Smooth muscle cell (in vitro differentiated cells): ENCODE results near the gene EFNA2. TPM values are rescaled to one million over a fixed set of nuclear protein-coding genes. Genes with fewer than 3 reads are reported as not detected.

Experiments
- DNase-seq: peaks from one replicate; lab custom pipeline; 2025; ENCODE audit not compliant: unreplicated experiment; lab: John Stamatoyannopoulos, UW
- H2AFZ ChIP-seq: fragments of 200-600 bp; sonication (generic); 2 replicates; pipeline ENCODE4 v1.6.0; 2016; ENCODE audit warnings: antibody characterized with exemption, low read depth, mild to moderate bottlenecking
- H3F3A ChIP-seq: fragments of 200-600 bp; sonication (generic); 2 replicates; pipeline ENCODE4 v1.6.0; 2017; ENCODE audit warnings: antibody characterized with exemption, low read depth
- H3K27ac ChIP-seq: fragments of 200-600 bp; sonication (generic); 2 replicates; pipeline ENCODE4 v1.5.1; 2016; ENCODE audit warnings: low read depth, mild to moderate bottlenecking
- H3K27me3 ChIP-seq: fragments of 200-600 bp; sonication (generic); 2 replicates; pipeline ENCODE4 v1.6.1; 2016; ENCODE audit warnings: low read depth, mild to moderate bottlenecking
- H3K36me3 ChIP-seq: fragments of 200-600 bp; sonication (generic); 2 replicates; pipeline ENCODE4 v1.5.1; 2016; ENCODE audit warnings: low read depth
- H3K4me1 ChIP-seq: fragments of 200-600 bp; sonication (generic); 2 replicates; pipeline ENCODE4 v1.5.1; 2016; ENCODE audit warnings: low read depth
- H3K4me2 ChIP-seq: fragments of 200-600 bp; sonication (generic); 2 replicates; pipeline ENCODE4 v1.6.0; 2016; ENCODE audit warnings: mild to moderate bottlenecking
- H3K4me3 ChIP-seq: fragments of 200-600 bp; sonication (generic); 2 replicates; pipeline ENCODE4 v1.5.1; 2016; ENCODE audit warnings: mild to moderate bottlenecking
- H3K79me2 ChIP-seq: fragments of 200-600 bp; sonication (generic); 2 replicates; pipeline ENCODE4 v1.6.0; 2016; ENCODE audit warnings: low read depth, mild to moderate bottlenecking
- H3K9ac ChIP-seq: fragments of 200-600 bp; sonication (generic); 2 replicates; pipeline ENCODE4 v1.6.0; 2016; ENCODE audit warnings: low read depth
- H3K9me3 ChIP-seq: fragments of 200-600 bp; sonication (generic); replicated peaks from 2 replicates; pipeline ENCODE4 v1.5.1; 2016; ENCODE audit warnings: low read depth
- H4K20me1 ChIP-seq: fragments of 200-600 bp; sonication (generic); 2 replicates; pipeline ENCODE4 v1.6.0; 2016; ENCODE audit warnings: low read depth
- WGBS: methylation state at CpG from one replicate; pipeline ENCODE4 v1.1.7; 2016; ENCODE audit warnings: low lambda C conversion rate; 5-methylcytosine and 5-hydroxymethylcytosine counted together
- polyA plus RNA-seq: library from polyadenylated mRNA; unstranded; fragments of >200 nt; fragmentation: Nextera tagmentation; extraction: Ambion mirVana; gene quantifications from 2 replicates; pipeline ENCODE4 v1.2.1, GENCODE V29; 2016
- total RNA-seq: library from RNA; depleted of rRNA; stranded (reverse); fragments of >200 nt; gene quantifications from 2 replicates; pipeline ENCODE4 v1.2.3, GENCODE V29; 2014
- TF ChIP-seq, protein P1 (sequence below): fragments of 200-600 bp; sonication (generic); IDR thresholded peaks from 2 replicates; pipeline ENCODE4 v1.5.1; 2017; ENCODE audit warnings: borderline replicate concordance, mild to moderate bottlenecking, antibody characterized with exemption; ENCODE audit not compliant: insufficient read depth, poor library complexity, severe bottlenecking

Gene EFNA2
- total and polyA plus RNA-seq, 2 experiments from 2014 or later = 0.89 to 6.2 TPM

DNA sequence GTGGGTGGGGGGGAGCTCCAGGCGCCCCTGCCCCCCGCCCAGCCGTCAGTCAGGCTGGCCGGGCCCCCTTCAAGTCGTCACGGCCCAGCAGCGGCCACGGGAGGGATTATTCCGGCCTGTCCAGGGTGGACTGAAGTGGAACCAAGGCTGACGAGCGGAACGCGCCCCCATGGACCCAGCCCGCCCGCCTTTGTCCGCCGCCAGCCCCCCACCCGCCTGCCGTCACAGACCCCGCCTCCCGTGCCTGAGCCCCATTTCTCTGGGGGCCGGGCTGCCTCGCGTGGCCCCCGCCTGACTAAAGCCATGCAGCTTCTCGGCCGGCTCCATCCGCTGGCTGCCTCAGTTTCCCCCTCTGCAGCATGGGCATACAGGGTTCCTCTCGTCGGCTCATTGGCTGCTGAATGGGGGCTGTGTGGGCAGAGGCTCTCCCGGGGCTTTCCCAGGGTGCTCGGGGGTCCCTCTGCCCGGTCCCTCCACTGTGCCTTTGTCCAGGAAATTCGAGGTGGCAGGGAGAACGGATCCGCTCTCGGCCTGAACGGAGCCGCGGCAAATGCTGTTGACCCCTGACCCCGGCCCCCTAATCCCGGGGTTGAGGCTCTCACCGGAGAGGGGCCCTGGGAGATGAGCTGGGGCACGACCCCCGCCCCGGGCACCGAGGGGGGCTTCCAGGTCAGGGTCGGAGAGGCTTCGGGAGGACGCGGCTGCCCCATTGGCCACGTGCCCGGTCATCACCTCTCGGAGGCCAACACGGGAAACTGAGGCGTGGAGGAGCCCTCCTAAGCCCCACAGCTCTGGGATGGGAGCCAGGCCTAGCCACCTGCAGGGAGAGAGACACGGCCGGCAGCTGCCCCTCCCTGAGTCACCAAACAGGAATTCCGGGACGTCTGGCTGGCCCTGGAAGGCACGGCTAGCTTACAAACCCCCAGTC is 27.4 kb downstream of the EFNA2 start:
- no peaks in the 10 kb centered on the region for H3K9me3 ChIP-seq
- no peaks in the 10 kb centered on the region for H4K20me1 ChIP-seq
- H3K4me2 ChIP-seq = no peak overlapping the region
- no peak overlapping the region for H3K4me3 ChIP-seq
- peaks cover 3% of the 10 kb centered on the region for H3K4me1 ChIP-seq
- H3K27ac ChIP-seq = no peak overlapping the region
- H3K9ac ChIP-seq = no peak overlapping the region
- TF ChIP-seq, protein P1, sequence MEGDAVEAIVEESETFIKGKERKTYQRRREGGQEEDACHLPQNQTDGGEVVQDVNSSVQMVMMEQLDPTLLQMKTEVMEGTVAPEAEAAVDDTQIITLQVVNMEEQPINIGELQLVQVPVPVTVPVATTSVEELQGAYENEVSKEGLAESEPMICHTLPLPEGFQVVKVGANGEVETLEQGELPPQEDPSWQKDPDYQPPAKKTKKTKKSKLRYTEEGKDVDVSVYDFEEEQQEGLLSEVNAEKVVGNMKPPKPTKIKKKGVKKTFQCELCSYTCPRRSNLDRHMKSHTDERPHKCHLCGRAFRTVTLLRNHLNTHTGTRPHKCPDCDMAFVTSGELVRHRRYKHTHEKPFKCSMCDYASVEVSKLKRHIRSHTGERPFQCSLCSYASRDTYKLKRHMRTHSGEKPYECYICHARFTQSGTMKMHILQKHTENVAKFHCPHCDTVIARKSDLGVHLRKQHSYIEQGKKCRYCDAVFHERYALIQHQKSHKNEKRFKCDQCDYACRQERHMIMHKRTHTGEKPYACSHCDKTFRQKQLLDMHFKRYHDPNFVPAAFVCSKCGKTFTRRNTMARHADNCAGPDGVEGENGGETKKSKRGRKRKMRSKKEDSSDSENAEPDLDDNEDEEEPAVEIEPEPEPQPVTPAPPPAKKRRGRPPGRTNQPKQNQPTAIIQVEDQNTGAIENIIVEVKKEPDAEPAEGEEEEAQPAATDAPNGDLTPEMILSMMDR = no peak
- no peaks in the 10 kb centered on the region for H3K36me3 ChIP-seq
- no peaks in the 10 kb centered on the region for H3K79me2 ChIP-seq
- H3K27me3 ChIP-seq = peaks cover 24% of the 10 kb centered on the region
- 79% methylated on average over 28 of the region's 61 CpGs for WGBS
- H3F3A ChIP-seq = no peaks in the 10 kb centered on the region
- H2AFZ ChIP-seq = no peak overlapping the region
- no peak for DNase-seq

DNA sequence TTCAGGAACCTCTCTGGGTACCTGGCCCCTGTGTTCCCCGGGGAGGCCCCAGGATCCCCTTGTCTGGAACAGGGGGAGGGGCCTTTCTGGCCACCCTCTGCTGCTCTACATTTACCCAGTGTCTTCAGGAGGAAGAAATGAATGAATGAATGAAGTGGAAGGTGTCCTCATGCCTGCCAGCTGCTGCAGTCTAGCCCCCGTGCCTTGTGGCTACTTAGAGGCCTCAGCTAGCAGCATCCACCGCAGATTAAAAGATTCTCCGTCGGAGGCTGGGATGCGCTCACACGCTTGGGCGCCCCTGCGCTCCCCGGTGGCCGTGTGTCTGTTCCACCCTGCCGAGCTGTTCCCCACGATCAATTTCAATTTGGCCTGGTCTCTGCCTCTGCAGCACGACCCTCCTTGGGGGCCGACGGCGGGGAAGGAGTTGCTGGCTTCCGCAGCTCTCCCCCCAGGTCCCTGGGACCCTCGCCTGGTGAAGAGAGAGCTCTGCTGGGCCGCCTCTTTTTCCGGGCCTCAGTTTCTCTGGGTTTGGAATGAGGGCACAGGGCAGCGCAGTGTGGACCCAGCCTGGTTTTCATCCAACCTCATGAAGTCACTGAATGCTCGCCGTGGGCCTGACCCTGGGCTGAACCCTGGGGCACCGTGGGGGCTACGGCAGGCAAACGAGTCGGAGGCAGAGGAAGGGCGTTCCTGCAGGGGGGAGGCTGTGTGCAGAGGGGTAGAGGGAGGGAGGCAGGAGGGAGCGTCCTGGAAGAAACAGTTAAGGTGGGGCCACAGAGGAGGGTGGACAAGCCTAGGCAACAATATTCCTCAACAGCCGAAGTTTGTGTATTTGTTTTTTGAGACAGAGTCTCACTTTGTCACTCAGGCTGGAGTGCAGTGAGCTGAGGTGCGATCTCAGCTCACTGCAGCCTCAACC is 28.3 kb downstream of the EFNA2 start:
- peaks cover 7% of the 10 kb centered on the region for H3K4me1 ChIP-seq
- no peaks in the 10 kb centered on the region for H3K79me2 ChIP-seq
- no peak for DNase-seq
- H3K27me3 ChIP-seq = peaks cover 24% of the 10 kb centered on the region
- no peaks in the 10 kb centered on the region for H3K36me3 ChIP-seq
- 81% methylated on average over 31 of the region's 32 CpGs for WGBS
- no peak overlapping the region for H3K4me2 ChIP-seq
- TF ChIP-seq, protein P1 = no peak
- no peak overlapping the region for H2AFZ ChIP-seq
- no peak overlapping the region for H3K4me3 ChIP-seq
- H3F3A ChIP-seq = no peaks in the 10 kb centered on the region
- H3K9me3 ChIP-seq = no peaks in the 10 kb centered on the region
- no peak overlapping the region for H3K27ac ChIP-seq
- H3K9ac ChIP-seq = no peak overlapping the region
- no peaks in the 10 kb centered on the region for H4K20me1 ChIP-seq

DNA sequence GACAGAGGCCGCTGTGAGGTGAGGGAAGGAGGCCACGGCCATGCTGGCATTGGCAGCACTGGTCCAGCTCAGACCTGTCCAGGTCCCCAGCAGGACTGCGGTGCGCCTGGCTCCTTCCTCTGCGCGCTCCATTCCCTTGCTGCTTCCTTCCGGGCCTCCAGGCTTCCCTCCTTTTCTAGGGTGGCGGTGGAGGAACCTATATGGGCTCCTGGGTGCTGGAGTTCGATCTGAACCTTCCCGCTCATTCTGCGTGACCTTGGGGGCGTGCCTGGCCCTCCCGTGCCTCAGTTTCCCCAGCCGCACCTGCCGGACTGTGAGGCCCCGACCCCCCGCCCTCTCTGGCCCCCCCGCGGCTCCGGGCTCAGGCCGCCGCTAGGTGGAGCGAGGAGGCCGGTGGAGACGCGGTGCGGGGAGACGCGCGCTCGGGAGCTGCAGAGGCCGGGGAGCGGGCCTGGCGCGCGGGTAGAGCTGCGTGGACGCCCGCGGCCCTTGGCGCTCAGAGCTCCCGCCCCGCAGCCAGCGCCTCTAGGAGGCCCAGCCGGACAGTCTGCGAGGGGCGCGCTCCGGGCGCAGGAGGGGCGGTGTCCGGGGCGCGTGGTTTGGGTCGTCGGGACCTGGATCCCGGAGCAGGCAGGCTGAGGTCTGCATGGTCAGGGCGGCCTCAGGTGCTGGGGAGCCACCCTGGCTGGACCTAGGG is 29.9 kb downstream of the EFNA2 start:
- Histone ChIP-seq H3F3A (no peaks in the 10 kb centered on the region), H3K9ac (no peak overlapping the region), H3K9me3 (no peaks in the 10 kb centered on the region), H3K79me2 (no peaks in the 10 kb centered on the region), H2AFZ (no peak overlapping the region), H3K4me2 (peak overlapping the region; percentile 83), H4K20me1 (no peaks in the 10 kb centered on the region), H3K4me3 (peak overlapping the region; percentile 41), H3K27ac (no peak overlapping the region), H3K36me3 (no peaks in the 10 kb centered on the region), H3K4me1 (peaks cover 8% of the 10 kb centered on the region), H3K27me3 (peaks cover 24% of the 10 kb centered on the region)
- DNase-seq = peak; percentile 6
- TF ChIP-seq, protein P1 = peak; percentile 58
- WGBS = 27% methylated on average over 35 of the region's 58 CpGs
